HEK293 (cell line): Measurements from ENCODE around the gene SYN1.

ENCODE experiments used
- ATF2 ChIP-seq: fragments of 450-650 bp; formaldehyde crosslinking; IDR thresholded peaks from 2 replicates; pipeline ENCODE4 v1.5.1; 2016; ENCODE audit warnings: missing biosample characterization, missing genetic modification characterization, low read depth
- CTCF ChIP-seq: fragments of 450-650 bp; formaldehyde crosslinking; IDR thresholded peaks from 2 replicates; pipeline ENCODE4 v1.5.1; 2016; ENCODE audit warnings: missing biosample characterization, missing genetic modification characterization
- GLIS2 ChIP-seq: fragments of 450-650 bp; formaldehyde crosslinking; IDR thresholded peaks from 2 replicates; pipeline ENCODE4 v1.5.1; 2016; ENCODE audit warnings: missing biosample characterization, missing genetic modification characterization
- HIC1 ChIP-seq: fragments of 450-650 bp; formaldehyde crosslinking; IDR thresholded peaks from 2 replicates; pipeline ENCODE4 v1.5.1; 2016; ENCODE audit warnings: missing biosample characterization, missing genetic modification characterization
- REST ChIP-seq: fragments of 450-650 bp; formaldehyde crosslinking; IDR thresholded peaks from 2 replicates; pipeline ENCODE4 v1.5.1; 2016; ENCODE audit warnings: missing biosample characterization, missing genetic modification characterization
- SETDB1 ChIP-seq: IDR thresholded peaks from one replicate; pipeline ENCODE4 v1.6.1; 2017; ENCODE audit warnings: mild to moderate bottlenecking, low read length, moderate library complexity, mixed read lengths; ENCODE audit not compliant: insufficient read length
- ZEB2 ChIP-seq: fragments of 450-650 bp; formaldehyde crosslinking; IDR thresholded peaks from 2 replicates; pipeline ENCODE4 v1.5.1; 2016; ENCODE audit warnings: missing biosample characterization, missing genetic modification characterization
- ZNF10 ChIP-seq: fragments of 450-650 bp; formaldehyde crosslinking; IDR thresholded peaks from 2 replicates; pipeline ENCODE4 v1.5.1; 2017; ENCODE audit warnings: missing biosample characterization, missing genetic modification characterization
- ZNF24 ChIP-seq: fragments of 450-650 bp; formaldehyde crosslinking; IDR thresholded peaks from 2 replicates; pipeline ENCODE4 v1.5.1; 2016; ENCODE audit warnings: missing biosample characterization, missing genetic modification characterization
- ZNF274 ChIP-seq, 2 experiments: fragments of 200-500 bp in 1 of 2; fragments of 450-650 bp in 1 of 2; sonication (Bioruptor generic) in 1 of 2; formaldehyde crosslinking in 1 of 2; IDR thresholded peaks; 2 replicates each; pipeline versions ENCODE4 v1.5.1 to v1.6.1; 2014 to 2016; ENCODE audit warnings: borderline replicate concordance in 1 of 2, inconsistent platforms in 1 of 2, low read length in 1 of 2, missing biosample characterization in 1 of 2, missing genetic modification characterization in 1 of 2
- ZNF302 ChIP-seq: fragments of 450-650 bp; formaldehyde crosslinking; IDR thresholded peaks from 2 replicates; pipeline ENCODE4 v1.5.1; 2016; ENCODE audit warnings: missing biosample characterization, missing genetic modification characterization, low read depth
- ZNF501 ChIP-seq: fragments of 450-650 bp; formaldehyde crosslinking; IDR thresholded peaks from 2 replicates; pipeline ENCODE4 v1.5.1; 2016; ENCODE audit warnings: missing biosample characterization, missing genetic modification characterization
- ZNF571 ChIP-seq: fragments of 450-650 bp; formaldehyde crosslinking; IDR thresholded peaks from 2 replicates; pipeline ENCODE4 v1.5.0; 2017; ENCODE audit warnings: missing biosample characterization, missing genetic modification characterization
- ZSCAN4 ChIP-seq: fragments of 450-650 bp; formaldehyde crosslinking; IDR thresholded peaks from 2 replicates; pipeline ENCODE4 v1.5.1; 2017; ENCODE audit warnings: missing biosample characterization, missing genetic modification characterization

GRCh38 chrX:47587906-47588735, 31.5 kb downstream of the SYN1 start:
- TF ChIP-seq ZSCAN4 (tag by site-specific recombination), result no peak
- no peak for TF ChIP-seq REST
- no peak for TF ChIP-seq SETDB1
- no peak for TF ChIP-seq CTCF (tag by site-specific recombination)
- no peak for TF ChIP-seq ZNF501 (tag by site-specific recombination)
- no peak for TF ChIP-seq ZEB2
- no peak for TF ChIP-seq GLIS2
- no peak for TF ChIP-seq ZNF571
- TF ChIP-seq ATF2 (tag by site-specific recombination), result no peak
- TF ChIP-seq ZNF302 (tag by site-specific recombination), result no peak
- TF ChIP-seq HIC1, result no peak
- no peak for TF ChIP-seq ZNF274 (IDR thresholded peaks at IDR 0.05; ENCODE audit: low read length)
- TF ChIP-seq ZNF274 (tag by site-specific recombination; IDR thresholded peaks at IDR 0.05; ENCODE audit: borderline replicate concordance), result no peak
- no peak for TF ChIP-seq ZNF10 (tag by site-specific recombination)
- no peak for TF ChIP-seq ZNF24 (tag by site-specific recombination)
